B cell (primary cell): ENCODE measurements around the gene TRMU. TPM values are rescaled to one million over a fixed set of nuclear protein-coding genes. Genes with fewer than 3 reads are reported as not detected.

Experiments
- ATAC-seq: fragments of 200-7000 bp; cut with Tn5 transposase; one replicate; pipeline ENCODE4 v1.10.0; 2021; ENCODE audit warnings: low read depth, mild to moderate bottlenecking, moderate number of reproducible peaks, moderate library complexity
- CTCF ChIA-PET: fragments of 350-600 bp; sonication (Branson Sonifier 250); formaldehyde crosslinking; loops from one replicate; lab custom pipeline; 2021; ENCODE audit warnings: antibody characterized with exemption, inconsistent platforms; lab: Charles Lee
- POLR2A ChIA-PET: fragments of 350-600 bp; sonication (Branson Sonifier 250); formaldehyde crosslinking; loops from one replicate; lab custom pipeline; 2021; ENCODE audit warnings: antibody characterized with exemption; lab: Charles Lee
- DNase-seq: peaks from one replicate; pipeline ENCODE4 v3.0.0; 2013
- H2AFZ ChIP-seq: 2 replicates; pipeline ENCODE4 v1.6.1; 2012; ENCODE audit warnings: mild to moderate bottlenecking, low read depth, low read length; ENCODE audit not compliant: insufficient read depth, poor library complexity, severe bottlenecking
- H3K27ac ChIP-seq, 2 donors: 1 replicate in 1 of 2; 2 replicates in 1 of 2; pipeline ENCODE4 v1.5.1; 2012 to 2013; ENCODE audit warnings: low read length in 2 of 2, mild to moderate bottlenecking in 2 of 2, moderate library complexity in 1 of 2
- H3K27me3 ChIP-seq, 4 experiments: fragments of 200-600 bp in 1 of 4; sonication (generic) in 1 of 4; replicated peaks in 1 of 4; 1 replicate in 2 of 4; 2 replicates in 2 of 4; pipeline versions ENCODE4 v1.6.1 to v1.7.0; 2013 to 2016; ENCODE audit warnings: low read length in 3 of 4, mild to moderate bottlenecking in 2 of 4, mixed read lengths in 1 of 4, moderate library complexity in 1 of 4; ENCODE audit not compliant: insufficient read depth in 4 of 4, control insufficient read depth in 3 of 4; ENCODE audit errors: control extremely low read depth in 1 of 4
- H3K36me3 ChIP-seq, 2 experiments: replicated peaks in 1 of 2; 1 replicate in 1 of 2; 2 replicates in 1 of 2; pipeline versions ENCODE4 v1.6.1 to v1.7.1; 2013; ENCODE audit warnings: low read length in 1 of 2; ENCODE audit not compliant: insufficient read depth in 2 of 2, control insufficient read depth in 1 of 2; ENCODE audit errors: control extremely low read depth in 1 of 2, extremely low read depth in 1 of 2
- H3K4me1 ChIP-seq, 2 donors: fragments of 200-600 bp in 1 of 2; sonication (generic) in 1 of 2; 1 replicate in 1 of 2; 2 replicates in 1 of 2; pipeline versions ENCODE4 v1.5.1 to v1.6.1; 2013 to 2017; ENCODE audit warnings: low read length in 2 of 2; ENCODE audit not compliant: control insufficient read depth in 2 of 2, insufficient read depth in 2 of 2
- H3K4me2 ChIP-seq: replicated peaks from 2 replicates; pipeline ENCODE3; 2012; ENCODE audit warnings: mild to moderate bottlenecking, low read depth, low read length; ENCODE audit not compliant: poor library complexity, severe bottlenecking
- H3K4me3 ChIP-seq, 5 experiments: fragments of 200-600 bp in 1 of 5; sonication (generic) in 1 of 5; 1 replicate in 3 of 5; 2 replicates in 2 of 5; pipeline versions ENCODE4 v1.5.1 to v1.7.0; 2011 to 2016; ENCODE audit warnings: low read length in 4 of 5, mild to moderate bottlenecking in 4 of 5, low read depth in 2 of 5, control low read depth in 1 of 5, moderate library complexity in 1 of 5; ENCODE audit not compliant: insufficient read depth in 1 of 5; ENCODE audit errors: control extremely low read depth in 1 of 5, extremely low read depth in 1 of 5
- H3K79me2 ChIP-seq: fragments of 200-600 bp; sonication (generic); one replicate; pipeline ENCODE4 v1.6.0; 2016; ENCODE audit warnings: low read length; ENCODE audit not compliant: control insufficient read depth, insufficient read depth
- H3K9ac ChIP-seq: fragments of 200-600 bp; sonication (generic); 2 replicates; pipeline ENCODE4 v1.6.1; 2017; ENCODE audit warnings: mild to moderate bottlenecking, low read length, moderate library complexity
- H3K9me3 ChIP-seq, 3 donors: one replicate each; pipeline versions ENCODE4 v1.6.1 to v1.7.1; 2013; ENCODE audit warnings: low read length in 2 of 3; ENCODE audit not compliant: control insufficient read depth in 2 of 3, insufficient read depth in 1 of 3; ENCODE audit errors: control extremely low read depth in 1 of 3
- H4K20me1 ChIP-seq: 2 replicates; pipeline ENCODE4 v1.6.0; 2012; ENCODE audit warnings: mild to moderate bottlenecking, low read length; ENCODE audit not compliant: insufficient read depth, control insufficient read depth, poor library complexity, severe bottlenecking
- H3K27ac Mint-ChIP-seq: one replicate; pipeline ENCODE4 v1.8.0; 2021; ENCODE audit warnings: mixed read lengths
- H3K27me3 Mint-ChIP-seq: one replicate; pipeline ENCODE4 v1.8.0; 2021; ENCODE audit warnings: mixed read lengths
- H3K4me1 Mint-ChIP-seq: one replicate; pipeline ENCODE4 v1.8.0; 2021; ENCODE audit warnings: mixed read lengths
- H3K4me3 Mint-ChIP-seq: one replicate; pipeline ENCODE4 v1.8.0; 2021; ENCODE audit warnings: mixed read lengths
- H3K9me3 Mint-ChIP-seq: one replicate; pipeline ENCODE4 v1.8.0; 2022; ENCODE audit warnings: mixed read lengths; ENCODE audit not compliant: insufficient read depth
- EZH2 ChIP-seq: IDR thresholded peaks from 2 replicates; pipeline ENCODE4 v1.6.1; 2012; ENCODE audit warnings: borderline replicate concordance, low read depth, mild to moderate bottlenecking, moderate library complexity, low read length; ENCODE audit not compliant: insufficient read depth, poor library complexity, severe bottlenecking
- WGBS: methylation state at CpG from one replicate; pipeline ENCODE4 v1.1.5; 2013; ENCODE audit warnings: missing lambda C conversion rate; ENCODE audit not compliant: insufficient coverage; 5-methylcytosine and 5-hydroxymethylcytosine counted together
- intact Hi-C: fragments of 100-400 bp; cut with micrococcal nuclease; formaldehyde crosslinking; loops from one replicate; pipeline ENCODE4 v1.10.0; 2022
- polyA plus RNA-seq: library from polyadenylated mRNA; depleted of rRNA; stranded (reverse); fragments of >200 nt; gene quantifications from 2 replicates; pipeline ENCODE4 v1.2.3, GENCODE V29; 2012
- total RNA-seq, 2 donors: library from RNA; stranded (reverse); fragments of 120-200 nt in 1 of 2; gene quantifications; 1 replicate in 1 of 2; 2 replicates in 1 of 2; pipeline versions ENCODE4 v1.2.3 to v1.2.4, GENCODE V29; 2013 to 2022
- TF ChIP-seq, protein P1 (sequence below): fragments of 200-600 bp; IDR thresholded peaks from one replicate; pipeline ENCODE4 v1.8.0; 2022; ENCODE audit warnings: antibody characterized with exemption, mild to moderate bottlenecking

TRMU gene
- total and polyA plus RNA-seq, 2 donors (not counting 1 experiment from before 2014, with no cell fraction given), result 51.0 to 76.9 TPM

DNA sequence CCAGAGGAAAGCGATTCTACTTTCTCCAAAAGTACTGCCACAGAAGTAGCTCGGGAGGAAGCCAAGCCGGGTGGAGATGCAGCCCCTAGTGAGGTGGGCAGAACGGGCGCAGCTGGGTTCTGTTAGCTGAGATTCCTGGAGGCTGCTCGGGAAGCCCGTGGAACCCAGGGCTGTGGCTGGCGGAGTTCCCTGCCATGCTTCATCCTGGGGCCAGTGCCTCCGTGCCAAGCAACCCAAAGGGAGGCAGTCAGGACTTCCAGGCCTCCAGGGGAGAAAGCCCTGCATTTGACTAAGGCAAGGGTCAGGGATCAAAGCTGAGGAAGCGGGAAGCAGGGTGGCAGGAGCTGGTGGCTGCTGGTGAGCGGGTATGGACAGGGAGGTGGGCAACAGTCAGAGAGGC is 6.7 kb upstream of the TRMU start:
- H3K4me1 Mint-ChIP-seq, result no peaks in the 10 kb centered on the region
- H3K4me1 ChIP-seq, result no peaks in the 10 kb centered on the region
- H3K36me3 ChIP-seq, result no peaks in the 10 kb centered on the region
- TF ChIP-seq EZH2, result no peak
- TF ChIP-seq, protein P1, sequence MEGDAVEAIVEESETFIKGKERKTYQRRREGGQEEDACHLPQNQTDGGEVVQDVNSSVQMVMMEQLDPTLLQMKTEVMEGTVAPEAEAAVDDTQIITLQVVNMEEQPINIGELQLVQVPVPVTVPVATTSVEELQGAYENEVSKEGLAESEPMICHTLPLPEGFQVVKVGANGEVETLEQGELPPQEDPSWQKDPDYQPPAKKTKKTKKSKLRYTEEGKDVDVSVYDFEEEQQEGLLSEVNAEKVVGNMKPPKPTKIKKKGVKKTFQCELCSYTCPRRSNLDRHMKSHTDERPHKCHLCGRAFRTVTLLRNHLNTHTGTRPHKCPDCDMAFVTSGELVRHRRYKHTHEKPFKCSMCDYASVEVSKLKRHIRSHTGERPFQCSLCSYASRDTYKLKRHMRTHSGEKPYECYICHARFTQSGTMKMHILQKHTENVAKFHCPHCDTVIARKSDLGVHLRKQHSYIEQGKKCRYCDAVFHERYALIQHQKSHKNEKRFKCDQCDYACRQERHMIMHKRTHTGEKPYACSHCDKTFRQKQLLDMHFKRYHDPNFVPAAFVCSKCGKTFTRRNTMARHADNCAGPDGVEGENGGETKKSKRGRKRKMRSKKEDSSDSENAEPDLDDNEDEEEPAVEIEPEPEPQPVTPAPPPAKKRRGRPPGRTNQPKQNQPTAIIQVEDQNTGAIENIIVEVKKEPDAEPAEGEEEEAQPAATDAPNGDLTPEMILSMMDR, result no peak
- intact Hi-C loops, result no loop called here
- no peak overlapping the region for H3K27ac ChIP-seq
- no peak overlapping the region for H3K4me2 ChIP-seq
- no peak for DNase-seq
- no peak overlapping the region for H2AFZ ChIP-seq
- no peak overlapping the region for H3K4me3 Mint-ChIP-seq
- no peaks in the 10 kb centered on the region for H3K27me3 ChIP-seq
- ChIA-PET POLR2A (no interaction called here), CTCF (no interaction called here)
- no peak overlapping the region for H3K27ac Mint-ChIP-seq
- H3K27me3 Mint-ChIP-seq, result no peaks in the 10 kb centered on the region
- H4K20me1 ChIP-seq, result no peaks in the 10 kb centered on the region
- no peaks in the 10 kb centered on the region for H3K9me3 ChIP-seq
- no peak for ATAC-seq
- no peaks in the 10 kb centered on the region for H3K9me3 Mint-ChIP-seq
- H3K79me2 ChIP-seq, result no peaks in the 10 kb centered on the region
- H3K9ac ChIP-seq, result no peak overlapping the region
- 96% methylated on average over 11 of the region's 11 CpGs for WGBS
- H3K4me3 ChIP-seq, result no peak overlapping the region

DNA sequence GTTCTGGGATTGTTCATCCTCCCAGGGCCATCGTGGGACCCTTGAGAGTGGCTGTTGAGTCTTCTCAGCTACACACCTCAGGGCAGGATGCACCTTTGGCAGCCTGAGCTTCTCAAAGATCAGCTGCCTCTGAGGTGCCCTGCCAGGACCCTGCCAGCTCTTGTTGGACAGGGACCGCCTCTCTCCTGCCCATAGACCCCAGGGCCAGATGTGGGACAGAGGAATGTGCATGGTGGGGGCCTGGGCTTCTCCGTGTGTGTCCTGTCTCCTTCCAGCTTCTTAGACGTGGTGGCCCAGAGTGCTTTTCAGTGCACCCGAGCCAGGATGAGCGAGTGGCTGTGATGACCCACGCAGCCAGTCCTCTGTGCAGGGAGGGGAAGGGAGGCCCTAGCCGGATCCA is 5.9 kb upstream of the TRMU start:
- no peak overlapping the region for H2AFZ ChIP-seq
- H3K79me2 ChIP-seq, result no peaks in the 10 kb centered on the region
- TF ChIP-seq, protein P1, result no peak
- TF ChIP-seq EZH2, result no peak
- DNase-seq (no peak), ATAC-seq (no peak)
- no peak overlapping the region for H3K27ac ChIP-seq
- CTCF ChIA-PET, result no interaction called here
- H3K36me3 ChIP-seq, result no peaks in the 10 kb centered on the region
- intact Hi-C loops, result no loop called here
- POLR2A ChIA-PET, result no interaction called here
- WGBS, result 98% methylated on average over 6 of the region's 8 CpGs
- no peaks in the 10 kb centered on the region for H3K27me3 Mint-ChIP-seq
- no peaks in the 10 kb centered on the region for H4K20me1 ChIP-seq
- no peak overlapping the region for H3K27ac Mint-ChIP-seq
- H3K4me3 Mint-ChIP-seq, result no peak overlapping the region
- no peaks in the 10 kb centered on the region for H3K27me3 ChIP-seq
- no peaks in the 10 kb centered on the region for H3K9me3 Mint-ChIP-seq
- H3K4me3 ChIP-seq, result no peak overlapping the region
- H3K4me1 Mint-ChIP-seq, result peaks cover 3% of the 10 kb centered on the region
- H3K4me1 ChIP-seq, result peaks cover 0 to under 1% of the 10 kb centered on the region in 2 donors
- no peaks in the 10 kb centered on the region for H3K9me3 ChIP-seq
- H3K9ac ChIP-seq, result no peak overlapping the region
- no peak overlapping the region for H3K4me2 ChIP-seq
